ENCODE data around the gene XRN1.
"Not testable (repeated sequence)": the region's sequence is repeated elsewhere in the genome, so short reads cannot be mapped to it uniquely, and the experiment has no call there.

Gene XRN1

DNA sequence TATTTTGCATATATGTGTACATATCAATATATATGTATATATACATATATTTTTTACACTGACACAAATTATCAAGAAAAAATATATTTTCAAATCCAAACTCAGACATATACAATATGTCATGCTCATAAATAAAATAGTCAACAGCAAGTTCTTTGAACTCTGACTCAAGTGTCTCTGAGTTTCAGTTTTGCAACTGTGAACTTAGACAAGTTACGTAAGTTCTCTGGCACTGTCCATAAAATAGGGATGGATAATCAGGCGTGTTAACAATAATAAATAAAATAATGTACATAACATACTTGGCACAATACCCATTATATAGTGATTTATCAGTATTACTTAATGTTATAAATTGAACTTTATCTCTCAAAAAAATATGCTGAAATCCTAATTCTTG, 12.1 kb upstream of the XRN1 start:
- Histone ChIP-seq H3K4me1 (ENCODE audit: control insufficient read depth, low read depth, low read length) (no peaks in the 10 kb centered on the region), H3K27ac (ENCODE audit: low read length) (no peak overlapping the region), H3K9ac (ENCODE audit: low read length) (no peak overlapping the region), H3K4me3 (ENCODE audit: low read length) (no peak overlapping the region), H3K27me3 (ENCODE audit: control insufficient read depth, insufficient read depth, low read length) (no peaks in the 10 kb centered on the region), H3K36me3 (ENCODE audit: control insufficient read depth, low read depth, low read length) (peaks cover 4% of the 10 kb centered on the region), H3K9me3 (ENCODE audit: control insufficient read depth, low read depth, low read length) (no peaks in the 10 kb centered on the region)

DNA sequence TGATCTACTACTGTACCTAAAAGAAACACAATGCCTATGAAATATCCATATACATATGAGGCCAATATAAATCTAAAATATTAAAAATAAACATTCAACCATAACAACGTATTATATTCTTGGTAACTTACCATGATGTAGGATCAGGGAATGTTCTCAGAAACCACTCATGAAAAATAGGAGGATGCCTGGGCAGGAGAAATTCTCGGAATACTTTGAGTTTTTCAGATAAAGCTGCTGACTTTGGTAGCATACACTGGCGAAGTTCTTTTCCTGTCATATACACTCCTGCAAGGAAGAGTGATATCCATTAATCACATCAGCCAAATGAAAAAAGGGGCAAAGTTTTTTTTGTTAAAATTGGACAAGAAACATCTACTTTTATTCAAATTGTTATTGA, 11.3 kb upstream of the XRN1 start:
- no peak overlapping the region for H3K4me3 ChIP-seq (ENCODE audit: low read length)
- no peaks in the 10 kb centered on the region for H3K4me1 ChIP-seq (ENCODE audit: control insufficient read depth, low read depth, low read length)
- H3K9ac ChIP-seq (ENCODE audit: low read length), result no peak overlapping the region
- peaks cover 4% of the 10 kb centered on the region for H3K36me3 ChIP-seq (ENCODE audit: control insufficient read depth, low read depth, low read length)
- H3K27me3 ChIP-seq (ENCODE audit: control insufficient read depth, insufficient read depth, low read length), result no peaks in the 10 kb centered on the region
- H3K27ac ChIP-seq (ENCODE audit: low read length), result no peak overlapping the region
- no peaks in the 10 kb centered on the region for H3K9me3 ChIP-seq (ENCODE audit: control insufficient read depth, low read depth, low read length)

DNA sequence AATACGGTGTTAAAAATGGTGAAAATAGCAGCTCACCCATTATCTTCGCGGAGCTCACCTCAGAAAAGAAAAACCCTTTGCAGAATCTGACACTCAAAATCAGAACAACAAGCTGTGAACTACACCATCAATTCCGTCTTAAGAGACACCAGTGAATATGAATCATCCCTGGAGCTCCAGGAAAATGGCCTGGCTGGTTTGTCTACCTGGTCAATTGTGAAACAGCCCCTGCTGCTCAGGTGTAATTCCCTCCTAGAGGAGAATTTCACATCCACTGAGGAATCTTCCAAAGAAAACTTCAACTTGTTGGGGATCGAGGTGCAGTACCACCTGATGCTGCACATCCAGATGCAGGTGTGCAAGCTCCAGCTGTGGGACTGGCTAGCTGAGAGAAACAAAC, 3.0 kb upstream of the XRN1 start:
- H3K9me3 ChIP-seq (ENCODE audit: control insufficient read depth, low read depth, low read length), result no peaks in the 10 kb centered on the region
- no peak overlapping the region for H3K9ac ChIP-seq (ENCODE audit: low read length)
- H3K4me1 ChIP-seq (ENCODE audit: control insufficient read depth, low read depth, low read length), result peaks cover 5% of the 10 kb centered on the region
- no peak overlapping the region for H3K4me3 ChIP-seq (ENCODE audit: low read length)
- no peaks in the 10 kb centered on the region for H3K27me3 ChIP-seq (ENCODE audit: control insufficient read depth, insufficient read depth, low read length)
- H3K27ac ChIP-seq (ENCODE audit: low read length), result no peak overlapping the region
- H3K36me3 ChIP-seq (ENCODE audit: control insufficient read depth, low read depth, low read length), result peaks cover 3% of the 10 kb centered on the region

DNA sequence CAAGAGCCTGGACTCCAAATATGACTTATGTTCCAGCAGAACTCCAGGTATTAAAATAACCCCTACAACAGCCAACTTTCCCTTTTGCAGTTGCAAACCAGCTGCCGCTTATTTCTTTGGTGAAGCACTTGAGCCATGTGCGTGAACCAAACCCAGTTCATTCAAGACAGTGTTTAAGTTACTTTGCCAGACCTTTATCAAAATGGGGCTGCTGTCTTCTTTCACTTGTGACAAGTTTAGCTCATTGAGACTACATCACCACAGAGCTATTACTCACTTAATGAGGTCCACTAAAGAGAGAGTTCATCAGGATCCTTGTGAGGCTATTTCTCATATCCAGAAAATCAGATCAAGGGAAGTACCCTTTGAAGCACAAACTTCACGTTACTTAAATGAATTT, 2.4 kb upstream of the XRN1 start:
- Histone ChIP-seq H3K36me3 (ENCODE audit: control insufficient read depth, low read depth, low read length) (peaks cover 3% of the 10 kb centered on the region), H3K27ac (ENCODE audit: low read length) (no peak overlapping the region), H3K9ac (ENCODE audit: low read length) (no peak overlapping the region), H3K27me3 (ENCODE audit: control insufficient read depth, insufficient read depth, low read length) (no peaks in the 10 kb centered on the region), H3K4me3 (ENCODE audit: low read length) (no peak overlapping the region), H3K9me3 (ENCODE audit: control insufficient read depth, low read depth, low read length) (no peaks in the 10 kb centered on the region), H3K4me1 (ENCODE audit: control insufficient read depth, low read depth, low read length) (peaks cover 5% of the 10 kb centered on the region)

DNA sequence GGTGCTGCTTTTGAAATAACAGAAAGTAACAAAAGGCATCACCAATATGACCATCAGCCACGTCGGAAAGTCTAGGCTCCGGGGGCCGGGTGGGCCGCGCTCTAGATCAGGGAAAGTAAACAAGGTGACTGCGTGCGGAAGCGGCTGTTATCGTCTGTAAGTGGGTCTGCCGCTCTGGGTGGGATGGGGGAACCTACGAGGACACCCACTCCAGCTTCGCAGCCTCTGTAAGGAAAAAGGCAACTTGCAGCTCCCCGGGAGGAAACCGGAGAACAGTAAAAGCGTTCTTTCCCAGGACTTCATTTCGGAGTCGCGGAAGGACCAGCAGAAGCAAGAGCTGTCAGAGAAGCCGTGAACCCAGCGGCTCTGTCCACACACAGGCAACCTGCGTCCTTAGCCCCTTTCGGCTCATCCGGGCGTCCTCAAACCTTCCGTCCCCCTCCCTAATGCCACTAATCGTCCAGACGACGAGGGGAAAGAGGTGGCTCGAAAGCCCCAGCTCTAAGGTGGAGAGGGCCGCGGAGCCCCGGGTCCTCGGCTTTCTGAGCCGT, 461 bp downstream of the XRN1 start:
- Histone ChIP-seq H3K4me3 (ENCODE audit: low read length) (peak overlapping the region; percentile 96), H3K27me3 (ENCODE audit: control insufficient read depth, insufficient read depth, low read length) (no peaks in the 10 kb centered on the region), H3K9me3 (ENCODE audit: control insufficient read depth, low read depth, low read length) (no peaks in the 10 kb centered on the region), H3K9ac (ENCODE audit: low read length) (peak overlapping the region; percentile 85), H3K27ac (ENCODE audit: low read length) (peak overlapping the region; percentile 44), H3K4me1 (ENCODE audit: control insufficient read depth, low read depth, low read length) (peaks cover 5% of the 10 kb centered on the region), H3K36me3 (ENCODE audit: control insufficient read depth, low read depth, low read length) (peaks cover 3% of the 10 kb centered on the region)

DNA sequence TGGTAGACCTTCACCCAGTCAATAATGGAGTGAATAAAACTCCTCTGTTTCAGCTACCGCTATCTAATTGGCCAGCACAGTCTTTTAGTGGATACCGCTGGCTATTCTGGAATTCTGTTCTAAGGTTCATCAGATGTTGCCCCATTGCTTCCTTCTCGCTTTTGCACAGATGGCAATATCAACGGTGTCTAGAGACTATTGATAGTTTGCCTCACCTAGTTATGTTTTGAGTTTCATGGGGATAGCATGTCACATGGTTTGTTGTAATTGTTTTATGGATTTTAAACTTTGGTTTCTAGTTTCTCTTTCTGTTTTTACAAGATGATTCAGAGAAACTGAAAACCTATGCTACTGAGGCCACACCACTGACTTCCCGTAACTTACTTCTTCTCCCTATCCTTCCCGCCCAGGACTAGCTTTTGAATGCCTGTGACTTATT, 2.0 kb downstream of the XRN1 start:
- H3K4me3 ChIP-seq (ENCODE audit: low read length), result no peak overlapping the region
- no peak overlapping the region for H3K9ac ChIP-seq (ENCODE audit: low read length)
- H3K27ac ChIP-seq (ENCODE audit: low read length), result no peak overlapping the region

DNA sequence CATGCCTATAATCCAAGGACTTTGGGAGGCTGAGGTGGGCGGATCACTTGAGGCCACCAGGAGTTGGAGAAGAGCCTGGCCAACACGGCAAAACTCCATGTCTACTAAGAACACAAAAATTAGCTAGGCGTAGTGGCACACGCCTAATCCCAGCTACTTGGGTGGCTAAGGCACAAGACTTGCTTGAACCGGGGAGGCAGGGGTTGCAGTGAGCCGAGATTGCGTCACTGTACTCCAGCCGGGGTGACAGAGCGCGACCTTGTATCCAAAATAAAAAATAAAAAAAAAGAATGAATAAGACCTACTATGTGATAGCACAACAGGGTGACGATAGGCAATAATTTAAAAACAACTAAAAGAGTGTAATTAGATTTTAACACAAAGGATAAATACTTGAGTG, 3.5 kb downstream of the XRN1 start:
- Histone ChIP-seq H3K27ac (ENCODE audit: low read length) (no peak overlapping the region), H3K9me3 (ENCODE audit: control insufficient read depth, low read depth, low read length) (no peaks in the 10 kb centered on the region), H3K4me3 (ENCODE audit: low read length) (no peak overlapping the region), H3K36me3 (ENCODE audit: control insufficient read depth, low read depth, low read length) (no peaks in the 10 kb centered on the region), H3K4me1 (ENCODE audit: control insufficient read depth, low read depth, low read length) (peaks cover 5% of the 10 kb centered on the region), H3K9ac (ENCODE audit: low read length) (no peak overlapping the region), H3K27me3 (ENCODE audit: control insufficient read depth, insufficient read depth, low read length) (no peaks in the 10 kb centered on the region)

More for the DNA sequence above, 2.0 kb downstream of the XRN1 start:
- peaks cover 5% of the 10 kb centered on the region for H3K4me1 ChIP-seq (ENCODE audit: control insufficient read depth, low read depth, low read length)
- no peaks in the 10 kb centered on the region for H3K27me3 ChIP-seq (ENCODE audit: control insufficient read depth, insufficient read depth, low read length)
- H3K9me3 ChIP-seq (ENCODE audit: control insufficient read depth, low read depth, low read length), result no peaks in the 10 kb centered on the region
- H3K36me3 ChIP-seq (ENCODE audit: control insufficient read depth, low read depth, low read length), result peaks cover 3% of the 10 kb centered on the region

DNA sequence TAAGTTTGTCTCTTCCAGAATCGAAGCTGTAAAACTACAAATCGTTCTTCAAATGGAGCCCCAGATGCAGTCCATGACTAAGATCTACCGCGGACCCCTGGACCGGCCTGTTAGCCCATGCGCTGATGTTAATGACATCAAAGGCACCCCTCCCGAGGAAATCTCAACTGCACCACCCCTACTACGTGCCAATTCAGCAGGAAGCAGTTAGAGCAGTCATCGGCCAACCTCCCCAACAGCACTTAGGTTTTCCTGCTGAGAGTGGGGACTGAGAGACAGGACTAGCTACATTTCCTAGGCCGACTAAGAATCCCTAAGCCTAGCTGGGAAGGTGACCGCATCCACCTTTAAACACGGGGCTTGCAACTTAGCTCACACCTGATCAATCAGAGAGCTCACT, 4.8 kb downstream of the XRN1 start:
- not testable (repeated sequence) for H3K36me3 ChIP-seq (ENCODE audit: control insufficient read depth, low read depth, low read length); H3K27ac ChIP-seq (ENCODE audit: low read length); H3K4me1 ChIP-seq (ENCODE audit: control insufficient read depth, low read depth, low read length); H3K9me3 ChIP-seq (ENCODE audit: control insufficient read depth, low read depth, low read length); H3K27me3 ChIP-seq (ENCODE audit: control insufficient read depth, insufficient read depth, low read length); H3K4me3 ChIP-seq (ENCODE audit: low read length); H3K9ac ChIP-seq (ENCODE audit: low read length)

DNA sequence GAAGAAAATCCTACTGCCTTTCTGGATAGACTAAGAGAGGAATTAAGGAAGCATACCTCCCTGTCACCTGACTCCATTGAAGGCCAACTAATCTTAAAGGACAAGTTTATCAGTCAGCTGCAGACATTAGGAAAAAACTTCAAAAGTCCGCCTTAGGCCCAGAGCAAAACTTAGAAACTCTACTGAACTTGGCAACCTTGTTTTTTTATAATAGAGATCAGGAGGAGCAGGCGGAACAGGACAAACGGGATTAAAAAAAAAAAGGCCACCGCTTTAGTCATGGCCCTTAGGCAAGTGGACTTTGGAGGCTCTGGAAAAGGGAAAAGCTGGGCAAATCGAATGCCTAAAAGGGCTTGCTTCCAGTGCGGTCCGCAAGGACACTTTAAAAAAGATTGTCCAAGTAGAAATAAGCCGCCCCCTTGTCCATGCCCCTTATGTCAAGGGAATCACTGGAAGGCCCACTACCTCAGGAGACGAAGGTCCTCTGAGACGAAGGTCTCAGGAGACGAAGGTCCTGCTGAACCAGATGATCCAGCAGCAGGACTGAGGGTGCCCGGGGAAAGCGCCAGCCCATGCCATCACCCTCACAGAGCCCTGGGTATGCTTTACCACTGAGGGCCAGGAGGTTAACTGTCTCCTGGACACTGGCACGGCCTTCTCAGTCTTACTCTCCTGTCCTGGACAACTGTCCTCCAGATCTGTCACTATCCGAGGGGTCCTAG, 8.2 kb downstream of the XRN1 start:
- not testable (repeated sequence) for H3K9ac ChIP-seq (ENCODE audit: low read length); H3K27ac ChIP-seq (ENCODE audit: low read length); H3K36me3 ChIP-seq (ENCODE audit: control insufficient read depth, low read depth, low read length); H3K9me3 ChIP-seq (ENCODE audit: control insufficient read depth, low read depth, low read length); H3K27me3 ChIP-seq (ENCODE audit: control insufficient read depth, insufficient read depth, low read length); H3K4me3 ChIP-seq (ENCODE audit: low read length); H3K4me1 ChIP-seq (ENCODE audit: control insufficient read depth, low read depth, low read length)

DNA sequence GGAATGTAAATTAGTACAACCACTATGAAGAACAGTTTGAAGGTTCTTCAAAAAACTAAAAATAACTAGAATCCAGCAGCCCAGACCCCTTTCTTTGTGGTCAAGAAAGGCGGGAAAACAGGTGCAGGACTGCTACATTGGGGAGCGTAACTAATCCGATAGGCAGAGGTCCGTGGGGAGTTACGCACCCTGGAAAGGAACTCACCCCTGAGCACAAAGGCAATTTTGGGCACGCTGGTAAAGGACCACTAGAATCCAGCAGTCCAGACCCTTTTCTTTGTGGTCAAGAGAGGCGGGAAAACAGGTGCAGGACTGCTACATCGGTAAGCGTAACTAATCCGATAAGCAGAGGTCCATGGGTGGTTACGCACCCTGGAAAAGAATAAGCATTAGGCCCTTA, 9.7 kb downstream of the XRN1 start:
- H3K4me1 ChIP-seq (ENCODE audit: control insufficient read depth, low read depth, low read length); H3K36me3 ChIP-seq (ENCODE audit: control insufficient read depth, low read depth, low read length); H3K27ac ChIP-seq (ENCODE audit: low read length); H3K27me3 ChIP-seq (ENCODE audit: control insufficient read depth, insufficient read depth, low read length); H3K9me3 ChIP-seq (ENCODE audit: control insufficient read depth, low read depth, low read length); H3K4me3 ChIP-seq (ENCODE audit: low read length); H3K9ac ChIP-seq (ENCODE audit: low read length): not testable (repeated sequence)

DNA sequence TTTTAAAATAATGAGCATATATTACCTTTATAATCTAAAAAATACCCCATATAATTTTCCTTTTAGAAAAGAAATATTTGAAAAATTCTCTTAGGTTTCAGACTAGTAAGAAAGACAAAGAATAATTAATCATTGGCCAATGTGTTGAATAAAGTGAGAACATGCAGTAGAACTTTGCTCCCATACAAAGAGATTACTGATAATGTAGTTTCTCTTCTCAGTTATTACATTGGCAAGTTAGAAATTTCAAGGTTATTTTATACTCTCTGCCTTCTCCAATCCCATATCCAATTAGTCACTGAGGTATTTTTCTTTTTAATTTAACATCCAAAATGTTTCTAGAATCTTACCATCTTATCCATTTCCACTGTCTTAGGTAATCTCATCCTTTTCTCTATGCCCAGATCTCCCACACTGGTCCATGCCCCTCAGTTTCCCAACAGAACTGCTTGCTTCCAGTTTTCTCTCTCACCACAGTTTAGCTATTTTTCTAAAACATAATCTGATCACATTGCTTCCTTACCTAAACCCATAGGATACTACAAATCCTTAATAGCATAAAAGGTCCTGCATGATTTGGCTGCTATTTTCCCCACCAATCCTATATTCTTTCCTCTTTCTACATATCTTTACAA, 10.8 kb downstream of the XRN1 start:
- no peaks in the 10 kb centered on the region for H3K4me1 ChIP-seq (ENCODE audit: control insufficient read depth, low read depth, low read length)

DNA sequence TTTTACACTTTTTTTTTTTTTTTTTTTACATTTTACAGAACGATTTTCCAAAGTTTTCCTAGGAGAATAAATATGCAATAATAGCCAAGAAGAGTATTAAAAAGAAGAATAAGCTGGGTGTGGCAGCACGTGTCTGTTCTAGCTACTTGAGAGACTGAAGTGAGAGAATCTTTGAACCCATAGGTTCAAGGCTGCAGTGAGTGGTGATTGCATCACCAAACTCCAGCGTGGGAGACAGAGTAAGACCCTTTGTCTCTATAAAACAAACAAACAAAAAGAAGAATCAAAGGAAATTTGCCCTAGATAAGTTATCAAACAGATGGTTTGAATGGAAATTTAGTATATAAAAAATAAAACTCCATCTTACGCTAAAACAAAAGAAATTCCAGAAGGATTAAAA, 13.3 kb downstream of the XRN1 start:
- no peak overlapping the region for H3K27ac ChIP-seq (ENCODE audit: low read length)
- H3K4me3 ChIP-seq (ENCODE audit: low read length), result no peak overlapping the region
- no peaks in the 10 kb centered on the region for H3K27me3 ChIP-seq (ENCODE audit: control insufficient read depth, insufficient read depth, low read length)
- peaks cover 6% of the 10 kb centered on the region for H3K36me3 ChIP-seq (ENCODE audit: control insufficient read depth, low read depth, low read length)
- no peak overlapping the region for H3K9ac ChIP-seq (ENCODE audit: low read length)
- no peaks in the 10 kb centered on the region for H3K4me1 ChIP-seq (ENCODE audit: control insufficient read depth, low read depth, low read length)
- no peaks in the 10 kb centered on the region for H3K9me3 ChIP-seq (ENCODE audit: control insufficient read depth, low read depth, low read length)

More for the DNA sequence above, 10.8 kb downstream of the XRN1 start:
- Histone ChIP-seq H3K27ac (ENCODE audit: low read length) (no peak overlapping the region), H3K36me3 (ENCODE audit: control insufficient read depth, low read depth, low read length) (no peaks in the 10 kb centered on the region), H3K9me3 (ENCODE audit: control insufficient read depth, low read depth, low read length) (no peaks in the 10 kb centered on the region), H3K4me3 (ENCODE audit: low read length) (no peak overlapping the region), H3K9ac (ENCODE audit: low read length) (no peak overlapping the region), H3K27me3 (ENCODE audit: control insufficient read depth, insufficient read depth, low read length) (no peaks in the 10 kb centered on the region)

All from iPS-18a (cell line).